Panc1 (cell line): ENCODE measurements around the gene STK11IP.

Experiments
- REST ChIP-seq, 2 experiments: IDR thresholded peaks; 2 replicates each; pipeline ENCODE4 v1.6.1; 2011 to 2012; ENCODE audit warnings: low read depth in 2 of 2, control low read depth in 1 of 2, low read length in 1 of 2, mild to moderate bottlenecking in 1 of 2, moderate library complexity in 1 of 2; ENCODE audit not compliant: insufficient read depth in 1 of 2
- SIN3A ChIP-seq: IDR thresholded peaks from 2 replicates; pipeline ENCODE4 v1.6.1; 2012; ENCODE audit warnings: low read depth, mild to moderate bottlenecking, low read length, moderate library complexity, borderline replicate concordance; ENCODE audit not compliant: insufficient read depth
- TF ChIP-seq, protein P1 (sequence below): fragments of 450-650 bp; IDR thresholded peaks from 2 replicates; pipeline ENCODE4 v1.5.1; 2017; ENCODE audit warnings: mild to moderate bottlenecking

- TF ChIP-seq, protein P1, sequence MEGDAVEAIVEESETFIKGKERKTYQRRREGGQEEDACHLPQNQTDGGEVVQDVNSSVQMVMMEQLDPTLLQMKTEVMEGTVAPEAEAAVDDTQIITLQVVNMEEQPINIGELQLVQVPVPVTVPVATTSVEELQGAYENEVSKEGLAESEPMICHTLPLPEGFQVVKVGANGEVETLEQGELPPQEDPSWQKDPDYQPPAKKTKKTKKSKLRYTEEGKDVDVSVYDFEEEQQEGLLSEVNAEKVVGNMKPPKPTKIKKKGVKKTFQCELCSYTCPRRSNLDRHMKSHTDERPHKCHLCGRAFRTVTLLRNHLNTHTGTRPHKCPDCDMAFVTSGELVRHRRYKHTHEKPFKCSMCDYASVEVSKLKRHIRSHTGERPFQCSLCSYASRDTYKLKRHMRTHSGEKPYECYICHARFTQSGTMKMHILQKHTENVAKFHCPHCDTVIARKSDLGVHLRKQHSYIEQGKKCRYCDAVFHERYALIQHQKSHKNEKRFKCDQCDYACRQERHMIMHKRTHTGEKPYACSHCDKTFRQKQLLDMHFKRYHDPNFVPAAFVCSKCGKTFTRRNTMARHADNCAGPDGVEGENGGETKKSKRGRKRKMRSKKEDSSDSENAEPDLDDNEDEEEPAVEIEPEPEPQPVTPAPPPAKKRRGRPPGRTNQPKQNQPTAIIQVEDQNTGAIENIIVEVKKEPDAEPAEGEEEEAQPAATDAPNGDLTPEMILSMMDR = no peak
- TF ChIP-seq REST (IDR thresholded peaks at IDR 0.05; ENCODE audit: insufficient read depth in 1 of 2, low read depth in 2 of 2, low read length in 1 of 2) (no peak), SIN3A (no peak)
Observed at GRCh38 chr2:219656526-219656925, 58.9 kb downstream of the STK11IP start.
